Measurements from ENCODE around the gene GDF15.
A peak's percentile ranks its signal among the peaks of the same experiment; 100 is the strongest.

The GDF15 gene

DNA sequence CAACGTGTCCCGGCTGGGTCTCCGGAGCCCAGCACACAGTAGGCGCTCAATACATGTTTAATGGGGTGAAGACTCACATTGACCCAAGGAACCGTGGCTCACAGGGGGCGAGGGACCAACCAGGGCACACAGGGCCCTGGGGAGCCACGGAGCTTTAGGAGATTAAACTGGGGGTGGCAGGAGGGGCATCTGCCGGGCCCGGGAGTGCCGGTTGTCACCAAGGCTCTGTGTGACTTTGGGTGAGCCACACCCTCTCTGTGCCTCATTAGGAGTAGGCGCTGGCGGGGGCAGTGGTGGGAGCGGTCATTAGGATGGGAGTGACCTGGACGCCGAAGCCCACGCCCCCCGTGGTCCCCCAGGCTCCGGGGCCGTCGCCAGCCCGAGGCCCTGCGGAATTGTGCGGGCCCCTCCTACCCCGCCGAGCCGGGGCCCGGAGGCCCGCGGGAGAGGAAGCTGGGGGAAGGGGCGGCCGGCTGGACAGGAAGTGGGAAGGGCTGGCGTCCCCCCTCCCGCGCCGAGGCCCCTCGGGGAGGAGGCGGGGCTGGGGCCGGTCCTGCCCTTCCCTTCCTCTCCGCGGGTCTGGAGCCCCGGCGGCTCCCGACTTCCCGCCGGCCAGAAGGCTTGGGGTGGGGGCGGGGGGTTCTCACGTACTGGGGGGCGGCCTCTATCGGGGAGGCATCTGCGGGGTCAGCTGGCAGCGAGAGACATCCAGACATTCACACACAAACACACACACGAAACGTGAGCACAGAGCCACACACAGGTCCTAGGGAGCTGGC, 31.5 kb downstream of the GDF15 start:
- Mint-ChIP-seq H3K27me3 (peaks cover 3% of the 10 kb centered on the region), H3K9me3 (ENCODE audit: low read depth) (no peaks in the 10 kb centered on the region), H3K36me3 (no peaks in the 10 kb centered on the region), H3K27ac (peak overlapping the region; percentile 34), H3K4me3 (peak overlapping the region; percentile 84), H3K4me1 (ENCODE audit: low read depth) (peaks cover 58% of the 10 kb centered on the region)

DNA sequence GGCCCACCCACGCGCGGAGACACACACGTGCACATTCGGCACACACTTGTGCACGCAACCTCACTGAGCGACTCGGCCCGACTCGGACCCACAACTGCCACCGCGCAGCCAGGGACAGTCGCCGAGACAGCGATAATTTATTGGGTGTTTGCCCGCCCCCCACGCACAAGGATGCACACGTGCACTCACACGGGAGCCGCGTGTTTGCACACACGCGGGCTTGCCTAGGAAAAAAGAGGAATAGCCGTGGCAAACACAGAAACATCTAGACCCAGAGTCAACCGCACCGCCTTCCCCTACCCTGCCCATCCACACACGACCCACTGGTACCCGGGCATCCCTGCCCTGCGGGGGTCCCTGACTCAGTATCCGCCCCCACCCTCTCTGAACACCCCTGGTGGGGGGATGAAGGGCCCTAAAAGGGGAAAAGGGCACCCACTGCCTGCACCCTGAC, 32.1 kb downstream of the GDF15 start:
- Mint-ChIP-seq H3K27ac (peak overlapping the region; percentile 34), H3K9me3 (ENCODE audit: low read depth) (no peaks in the 10 kb centered on the region), H3K4me3 (peak overlapping the region; percentile 84), H3K36me3 (no peaks in the 10 kb centered on the region), H3K27me3 (no peaks in the 10 kb centered on the region), H3K4me1 (ENCODE audit: low read depth) (peaks cover 63% of the 10 kb centered on the region)

DNA sequence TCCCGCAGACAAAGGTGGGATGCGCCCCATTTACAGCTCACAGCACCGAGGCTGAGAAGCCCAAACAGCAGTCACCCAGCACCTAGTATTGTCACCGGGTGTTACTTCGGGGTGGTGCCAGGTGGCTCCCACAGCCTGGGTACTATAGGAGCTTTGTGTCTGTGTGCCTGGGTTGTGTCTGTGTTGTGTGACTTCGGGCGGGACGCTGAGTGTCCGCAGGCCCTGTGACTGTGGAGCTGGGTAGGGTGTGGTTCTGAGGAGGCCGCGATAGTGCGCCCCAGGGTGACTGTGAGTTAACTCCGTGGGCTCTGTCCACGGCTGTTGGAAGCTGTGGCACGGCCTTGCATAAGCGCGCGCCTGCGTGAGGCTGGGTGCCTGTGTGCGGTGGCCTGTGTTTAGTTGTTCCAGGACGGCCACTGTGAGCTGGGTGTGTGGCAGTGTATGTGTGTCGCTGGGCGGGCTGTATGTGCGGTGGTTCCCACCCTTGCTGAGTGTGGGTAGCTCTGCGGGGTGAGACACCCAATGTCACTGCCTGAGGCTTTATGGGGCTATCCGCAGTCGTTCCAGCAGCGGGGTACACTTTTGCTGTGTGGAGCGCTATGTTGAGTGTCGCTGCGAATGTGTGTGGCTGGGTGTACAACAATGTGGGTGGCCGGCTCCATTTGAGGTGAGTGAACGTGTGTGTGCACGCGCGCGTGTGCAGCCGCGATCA, 32.7 kb downstream of the GDF15 start:
- Mint-ChIP-seq H3K4me1 (ENCODE audit: low read depth) (peaks cover 66% of the 10 kb centered on the region), H3K4me3 (peak overlapping the region; percentile 84), H3K27ac (peak overlapping the region; percentile 68), H3K9me3 (ENCODE audit: low read depth) (no peaks in the 10 kb centered on the region), H3K27me3 (no peaks in the 10 kb centered on the region), H3K36me3 (no peaks in the 10 kb centered on the region)

DNA sequence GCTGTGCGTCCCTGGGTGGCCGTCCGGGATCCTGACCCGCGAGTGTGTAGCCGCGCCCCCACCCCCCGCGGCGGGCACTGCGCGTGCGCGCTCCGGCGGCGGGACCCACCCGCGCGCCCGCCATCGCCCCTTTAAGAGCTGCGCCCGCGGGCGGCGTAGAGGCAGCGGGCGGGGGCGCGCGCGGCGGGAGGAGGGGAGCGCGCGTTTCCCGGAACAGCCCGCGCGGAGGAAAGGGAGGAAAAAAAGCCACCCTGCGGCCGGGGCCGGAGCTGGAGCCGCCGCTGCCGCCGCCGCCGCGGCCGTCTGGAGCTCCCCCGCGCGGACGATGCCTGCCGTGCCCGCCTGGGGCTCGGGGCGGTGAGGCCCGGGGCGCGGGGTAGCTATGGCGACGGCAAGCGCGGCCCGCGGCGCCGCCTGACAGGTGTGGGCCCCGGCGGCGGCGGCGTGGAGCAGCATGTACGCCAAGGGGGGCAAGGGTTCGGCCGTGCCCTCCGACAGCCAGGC, 33.3 kb downstream of the GDF15 start, which contains the start of gene SSBP4:
TSS of gene SSBP4 (plus strand) at position 204 of the 504 bp plus-strand sequence. CDS start at position 455, 251 bp downstream.
- Mint-ChIP-seq H3K27me3 (no peaks in the 10 kb centered on the region), H3K4me1 (ENCODE audit: low read depth) (peaks cover 63% of the 10 kb centered on the region), H3K4me3 (peak within 1 kb of the TSS; percentile 93), H3K9me3 (ENCODE audit: low read depth) (no peaks in the 10 kb centered on the region), H3K27ac (peak within 1 kb of the TSS; percentile 68), H3K36me3 (no peaks in the 10 kb centered on the region)

- peaks cover 60% of the 10 kb centered on the region for H3K4me1 Mint-ChIP-seq (ENCODE audit: low read depth)
- H3K27ac Mint-ChIP-seq = peak overlapping the region; percentile 46
- H3K27me3 Mint-ChIP-seq = no peaks in the 10 kb centered on the region
- H3K4me3 Mint-ChIP-seq = peak overlapping the region; percentile 93
- H3K9me3 Mint-ChIP-seq (ENCODE audit: low read depth) = no peaks in the 10 kb centered on the region
- no peaks in the 10 kb centered on the region for H3K36me3 Mint-ChIP-seq
Measured at GRCh38 chr19:18419699-18420460, 33.9 kb downstream of the GDF15 start.

DNA sequence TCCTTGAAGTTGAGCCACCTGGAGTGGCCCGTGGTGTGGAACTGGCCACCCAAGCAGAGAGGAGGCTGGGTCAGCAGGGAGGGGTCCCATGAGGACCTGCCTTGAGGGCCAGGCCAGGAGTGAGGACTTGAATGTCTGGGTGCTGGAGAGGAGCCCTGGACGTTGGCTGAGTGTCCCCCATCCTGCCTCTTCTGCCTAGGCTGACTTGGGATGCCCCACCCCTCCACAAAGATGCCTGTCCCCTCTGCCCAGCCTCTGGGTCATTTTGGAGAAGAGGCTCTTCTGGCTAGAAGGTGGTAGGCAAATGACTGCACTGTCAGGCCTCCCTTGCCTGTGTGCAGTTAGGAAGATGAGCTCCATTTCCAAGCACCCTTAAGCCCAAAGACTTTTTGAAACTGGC, 35.0 kb downstream of the GDF15 start:
- no peak overlapping the region for H3K27ac Mint-ChIP-seq

GRCh38 chr19:18421371-18421959, 35.5 kb downstream of the GDF15 start:
- peaks cover 54% of the 10 kb centered on the region for H3K4me1 Mint-ChIP-seq (ENCODE audit: low read depth)

More for the DNA sequence above, 35.0 kb downstream of the GDF15 start:
- Mint-ChIP-seq H3K27me3 (no peaks in the 10 kb centered on the region), H3K4me3 (peak overlapping the region; percentile 93), H3K4me1 (ENCODE audit: low read depth) (peaks cover 55% of the 10 kb centered on the region), H3K36me3 (no peaks in the 10 kb centered on the region), H3K9me3 (ENCODE audit: low read depth) (no peaks in the 10 kb centered on the region)

GRCh38 chr19:18422530-18423191, 36.7 kb downstream of the GDF15 start:
- Mint-ChIP-seq H3K27ac (peak overlapping the region; percentile 61), H3K4me1 (ENCODE audit: low read depth) (peaks cover 49% of the 10 kb centered on the region), H3K9me3 (ENCODE audit: low read depth) (no peaks in the 10 kb centered on the region), H3K36me3 (no peaks in the 10 kb centered on the region), H3K27me3 (no peaks in the 10 kb centered on the region), H3K4me3 (peak overlapping the region; percentile 93)

More at GRCh38 chr19:18421371-18421959, 35.5 kb downstream of the GDF15 start:
- Mint-ChIP-seq H3K36me3 (no peaks in the 10 kb centered on the region), H3K27ac (peak overlapping the region; percentile 50), H3K4me3 (peak overlapping the region; percentile 93), H3K9me3 (ENCODE audit: low read depth) (no peaks in the 10 kb centered on the region), H3K27me3 (no peaks in the 10 kb centered on the region)

GRCh38 chr19:18423258-18424020, 37.5 kb downstream of the GDF15 start:
- H3K27ac Mint-ChIP-seq = peak overlapping the region; percentile 61
- H3K27me3 Mint-ChIP-seq = no peaks in the 10 kb centered on the region
- no peak overlapping the region for H3K4me3 Mint-ChIP-seq
- H3K9me3 Mint-ChIP-seq (ENCODE audit: low read depth) = no peaks in the 10 kb centered on the region
- no peaks in the 10 kb centered on the region for H3K36me3 Mint-ChIP-seq
- H3K4me1 Mint-ChIP-seq (ENCODE audit: low read depth) = peaks cover 42% of the 10 kb centered on the region

- Mint-ChIP-seq H3K27ac (no peak overlapping the region), H3K9me3 (ENCODE audit: low read depth) (no peaks in the 10 kb centered on the region), H3K4me1 (ENCODE audit: low read depth) (peaks cover 37% of the 10 kb centered on the region), H3K36me3 (no peaks in the 10 kb centered on the region), H3K4me3 (no peak overlapping the region), H3K27me3 (no peaks in the 10 kb centered on the region)
Measured at GRCh38 chr19:18424122-18424889, 38.3 kb downstream of the GDF15 start.

- H3K9me3 Mint-ChIP-seq (ENCODE audit: low read depth) = no peaks in the 10 kb centered on the region
- no peak overlapping the region for H3K27ac Mint-ChIP-seq
- H3K36me3 Mint-ChIP-seq = no peaks in the 10 kb centered on the region
- no peaks in the 10 kb centered on the region for H3K27me3 Mint-ChIP-seq
- no peak overlapping the region for H3K4me3 Mint-ChIP-seq
- H3K4me1 Mint-ChIP-seq (ENCODE audit: low read depth) = peaks cover 42% of the 10 kb centered on the region
Measured at GRCh38 chr19:18424890-18425514, 39.0 kb downstream of the GDF15 start.

GRCh38 chr19:18425515-18426415, 39.8 kb downstream of the GDF15 start:
- Mint-ChIP-seq H3K4me1 (ENCODE audit: low read depth) (peaks cover 40% of the 10 kb centered on the region), H3K36me3 (no peaks in the 10 kb centered on the region)

More at GRCh38 chr19:18425515-18426415, 39.8 kb downstream of the GDF15 start:
- Mint-ChIP-seq H3K9me3 (ENCODE audit: low read depth) (no peaks in the 10 kb centered on the region), H3K27me3 (no peaks in the 10 kb centered on the region), H3K4me3 (no peak overlapping the region), H3K27ac (no peak overlapping the region)
